GM11168 (cell line): ENCODE results near the gene GUF1.

Source experiments
- in situ Hi-C: fragments of 300-500 bp; cut with MboI; formaldehyde crosslinking; loops from one replicate; pipeline ENCODE4 v1.12.0; 2022; ENCODE audit warnings: low sequenced_read_pairs; ENCODE audit not compliant: unreplicated experiment

The GUF1 gene, protein sequence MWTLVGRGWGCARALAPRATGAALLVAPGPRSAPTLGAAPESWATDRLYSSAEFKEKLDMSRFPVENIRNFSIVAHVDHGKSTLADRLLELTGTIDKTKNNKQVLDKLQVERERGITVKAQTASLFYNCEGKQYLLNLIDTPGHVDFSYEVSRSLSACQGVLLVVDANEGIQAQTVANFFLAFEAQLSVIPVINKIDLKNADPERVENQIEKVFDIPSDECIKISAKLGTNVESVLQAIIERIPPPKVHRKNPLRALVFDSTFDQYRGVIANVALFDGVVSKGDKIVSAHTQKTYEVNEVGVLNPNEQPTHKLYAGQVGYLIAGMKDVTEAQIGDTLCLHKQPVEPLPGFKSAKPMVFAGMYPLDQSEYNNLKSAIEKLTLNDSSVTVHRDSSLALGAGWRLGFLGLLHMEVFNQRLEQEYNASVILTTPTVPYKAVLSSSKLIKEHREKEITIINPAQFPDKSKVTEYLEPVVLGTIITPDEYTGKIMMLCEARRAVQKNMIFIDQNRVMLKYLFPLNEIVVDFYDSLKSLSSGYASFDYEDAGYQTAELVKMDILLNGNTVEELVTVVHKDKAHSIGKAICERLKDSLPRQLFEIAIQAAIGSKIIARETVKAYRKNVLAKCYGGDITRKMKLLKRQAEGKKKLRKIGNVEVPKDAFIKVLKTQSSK

DNA sequence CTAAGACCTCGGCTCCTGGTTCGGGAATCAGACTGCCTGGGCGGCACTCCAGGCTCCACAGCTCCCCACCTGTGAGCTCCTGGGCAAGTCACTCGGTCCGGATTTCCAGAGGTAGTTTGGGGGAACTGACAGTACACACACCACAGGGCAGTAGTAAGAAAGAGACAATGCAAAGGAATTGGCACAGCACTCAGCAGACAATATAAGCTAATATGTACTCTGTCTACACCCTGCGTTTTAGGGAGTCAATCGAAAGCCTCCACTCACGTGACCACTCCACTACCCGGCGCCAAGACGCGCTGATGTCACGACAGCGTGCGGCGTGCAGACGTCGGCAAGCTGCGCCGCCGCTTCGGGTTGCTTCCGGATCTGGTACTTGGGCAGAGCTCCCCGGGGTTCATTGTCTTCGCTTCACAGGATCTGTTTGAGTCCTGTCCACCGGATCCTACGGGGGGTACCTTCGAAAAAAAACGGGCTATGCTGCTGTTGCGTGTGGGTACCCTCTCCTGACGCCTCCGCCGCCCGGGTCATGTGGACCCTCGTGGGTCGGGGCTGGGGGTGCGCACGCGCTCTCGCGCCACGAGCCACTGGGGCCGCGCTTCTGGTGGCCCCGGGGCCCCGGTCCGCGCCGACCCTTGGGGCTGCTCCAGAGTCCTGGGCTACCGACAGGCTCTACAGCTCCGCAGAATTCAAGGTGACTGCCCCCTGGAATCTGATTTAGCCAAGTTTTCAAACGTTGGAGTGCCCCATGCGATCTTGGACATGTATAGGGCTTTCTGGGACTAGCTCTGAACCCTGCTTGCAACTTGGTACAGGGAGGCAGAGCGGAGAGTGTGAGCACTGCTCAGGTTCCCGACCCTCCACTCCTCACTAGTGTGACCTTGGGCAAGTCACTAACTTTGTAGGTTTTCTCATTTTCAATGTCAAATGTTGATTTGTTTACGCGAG is at the start of gene GUF1:
Gene GUF1, plus strand, starts transcription at position 327 of the 948 bp plus-strand sequence. Its CDS starts 203 bp downstream, at position 530.
- in situ Hi-C loops = no loop called here

DNA sequence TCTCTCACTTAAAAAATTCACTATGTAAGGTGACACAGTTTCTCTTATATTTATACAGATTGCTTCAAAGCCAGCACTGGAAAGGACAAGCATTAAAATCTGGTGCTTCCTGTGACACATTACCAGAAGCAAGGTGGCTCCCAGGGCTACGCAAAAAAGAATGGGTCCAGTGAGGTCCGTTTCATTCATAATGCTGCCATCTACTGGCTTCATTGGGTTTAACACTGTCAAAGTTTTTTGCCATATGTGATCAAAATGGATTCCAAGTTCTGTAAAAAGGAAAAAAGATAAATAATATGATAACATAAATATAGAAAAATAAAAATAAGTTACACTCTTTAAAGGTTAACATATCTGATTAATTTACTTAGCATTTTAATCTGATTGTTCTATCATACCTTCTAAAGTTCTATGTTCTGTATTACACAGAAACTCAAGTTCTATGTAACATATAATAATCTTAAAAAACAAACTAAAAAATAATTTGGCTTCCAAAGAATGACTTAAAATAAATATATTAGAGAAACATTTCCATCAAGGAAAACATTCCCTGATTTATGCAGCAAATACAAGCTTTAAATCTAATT is 48.8 kb upstream of the GUF1 start:
- in situ Hi-C loops = no loop called here

DNA sequence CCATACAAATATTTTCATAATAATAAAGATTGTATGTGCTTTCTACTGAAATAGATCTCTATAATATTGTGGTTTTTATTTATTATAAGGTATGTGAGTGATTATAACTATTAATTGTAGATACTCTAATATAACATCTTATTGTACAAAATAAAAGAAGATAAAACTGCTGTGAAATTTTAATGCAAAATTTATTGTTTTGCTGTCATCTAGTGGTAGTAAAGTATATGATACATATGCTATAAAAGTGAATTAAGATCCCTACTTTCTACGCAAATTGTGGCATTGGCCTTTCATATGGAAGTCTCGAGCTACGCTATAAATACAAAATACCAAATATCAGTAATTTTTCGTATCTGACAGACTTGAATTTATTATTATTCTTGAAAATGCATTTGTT is 46.1 kb upstream of the GUF1 start:
- in situ Hi-C loops = no loop called here

DNA sequence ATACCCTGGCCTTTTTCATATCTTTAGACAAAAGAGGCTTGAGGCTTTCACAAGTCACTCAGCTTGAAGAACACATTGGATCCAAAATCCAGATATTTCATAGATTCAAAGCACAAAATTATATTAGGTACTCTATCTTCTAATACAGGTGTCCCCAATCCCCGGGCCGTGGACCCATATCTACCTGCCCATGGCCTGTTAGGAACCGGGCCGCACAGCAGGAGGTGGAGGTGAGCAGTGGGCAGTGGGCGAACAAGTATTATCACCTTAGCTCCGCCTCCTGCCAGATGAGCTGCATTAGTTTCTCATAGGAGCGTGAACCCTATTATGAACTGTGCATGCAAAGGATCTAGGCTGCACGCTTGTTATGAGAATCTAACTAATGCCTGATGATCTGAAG is 45.5 kb upstream of the GUF1 start:
- in situ Hi-C loops = no loop called here

DNA sequence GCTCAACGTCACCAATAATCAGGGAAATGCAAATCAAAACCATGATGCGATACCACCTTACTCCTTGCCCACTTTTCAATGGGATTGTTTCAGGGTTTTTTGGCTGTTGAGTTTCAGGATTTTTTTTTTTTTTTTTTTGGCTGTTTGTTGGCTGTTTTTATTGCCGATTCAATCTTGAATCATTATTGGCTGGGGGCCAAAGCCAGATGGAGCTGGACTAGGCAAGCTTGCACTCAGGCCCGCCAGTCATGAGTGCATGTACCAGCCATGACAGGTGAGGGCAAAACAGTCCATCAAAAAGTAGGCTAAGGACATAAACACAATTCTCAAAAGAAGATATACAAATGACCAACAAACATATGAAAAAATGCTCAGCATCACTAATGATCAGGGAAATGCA is 40.1 kb upstream of the GUF1 start:
- in situ Hi-C loops = no loop called here

DNA sequence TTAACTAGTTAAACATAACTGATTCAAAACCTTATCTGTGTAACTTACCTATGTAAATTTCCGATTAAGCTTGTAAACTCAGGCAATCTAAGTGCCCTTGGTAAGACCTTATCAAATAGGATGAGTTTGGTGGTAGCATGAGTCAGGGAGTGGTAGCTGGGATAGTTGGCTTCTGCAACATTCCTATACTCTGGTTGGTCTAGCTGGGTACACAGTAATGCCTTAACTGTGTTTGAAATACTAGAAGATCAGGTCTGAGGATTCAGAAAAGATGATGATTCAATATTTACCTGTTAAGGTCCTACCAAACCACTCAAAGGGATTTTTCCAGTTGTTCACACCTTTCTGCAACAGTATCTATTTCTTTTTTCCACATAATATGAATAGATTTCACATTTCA is 32.1 kb upstream of the GUF1 start:
- in situ Hi-C loops = no loop called here

DNA sequence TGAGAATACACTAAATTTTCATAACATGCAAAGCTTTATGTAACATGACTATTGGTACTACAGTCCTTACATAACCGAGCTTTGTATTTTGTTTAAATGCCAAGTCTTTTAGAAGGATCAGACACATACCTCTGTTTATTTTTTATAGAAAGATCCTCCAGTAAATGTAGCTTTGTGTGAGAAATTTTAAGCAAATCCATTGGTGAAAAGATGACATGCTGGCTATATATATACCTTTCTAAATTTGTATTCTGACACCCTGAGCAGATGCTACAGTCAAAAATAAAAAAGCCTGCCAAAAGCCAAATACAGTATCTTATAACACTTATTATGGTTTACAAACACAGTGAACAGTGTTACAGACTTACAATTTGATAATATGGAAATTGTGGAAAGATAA is 26.8 kb upstream of the GUF1 start, which contains the start of gene YIPF7:
Gene YIPF7, minus strand, starts transcription at position 201 of the 400 bp plus-strand sequence. CDS start 1,525 bp downstream, outside the sequence.
- in situ Hi-C loops = no loop called here

DNA sequence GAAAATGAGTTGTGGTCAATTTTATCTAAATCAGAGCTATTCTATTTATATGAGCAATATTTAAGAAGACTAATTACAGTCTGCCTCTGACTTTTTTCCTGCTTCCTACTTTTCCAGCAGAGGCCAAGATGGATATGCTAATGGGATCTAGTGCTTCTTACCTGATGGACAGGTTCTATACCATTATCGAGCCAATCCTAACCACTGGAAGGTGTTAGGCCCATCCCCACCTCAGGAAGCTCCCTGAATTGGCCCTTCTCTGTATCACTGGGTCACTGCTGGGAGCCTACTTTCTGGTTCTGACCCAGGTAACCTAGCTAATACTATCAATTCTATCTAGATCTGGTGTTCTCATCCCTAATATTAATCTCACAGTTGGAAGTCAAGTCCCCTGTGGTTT is 26.2 kb upstream of the GUF1 start:
- in situ Hi-C loops = no loop called here

DNA sequence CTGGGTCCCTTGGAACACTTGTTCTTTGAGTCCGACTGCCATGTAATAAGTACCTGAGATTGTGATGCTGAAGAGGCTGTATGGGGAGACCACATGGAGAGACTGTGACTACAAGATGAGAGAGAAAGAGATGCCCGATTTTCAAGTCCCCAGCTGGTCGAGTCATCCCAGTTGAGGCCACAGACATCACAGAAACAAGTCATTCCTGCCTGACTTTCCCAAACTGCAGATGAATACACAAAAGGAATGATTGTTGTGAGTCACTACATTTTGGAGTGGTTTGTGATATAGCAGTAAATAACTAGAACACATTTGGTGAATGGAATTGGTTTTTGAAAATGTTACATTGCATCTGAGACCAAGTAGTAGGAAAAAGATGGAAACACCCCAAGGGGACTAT is 17.8 kb upstream of the GUF1 start:
- in situ Hi-C loops = no loop called here

DNA sequence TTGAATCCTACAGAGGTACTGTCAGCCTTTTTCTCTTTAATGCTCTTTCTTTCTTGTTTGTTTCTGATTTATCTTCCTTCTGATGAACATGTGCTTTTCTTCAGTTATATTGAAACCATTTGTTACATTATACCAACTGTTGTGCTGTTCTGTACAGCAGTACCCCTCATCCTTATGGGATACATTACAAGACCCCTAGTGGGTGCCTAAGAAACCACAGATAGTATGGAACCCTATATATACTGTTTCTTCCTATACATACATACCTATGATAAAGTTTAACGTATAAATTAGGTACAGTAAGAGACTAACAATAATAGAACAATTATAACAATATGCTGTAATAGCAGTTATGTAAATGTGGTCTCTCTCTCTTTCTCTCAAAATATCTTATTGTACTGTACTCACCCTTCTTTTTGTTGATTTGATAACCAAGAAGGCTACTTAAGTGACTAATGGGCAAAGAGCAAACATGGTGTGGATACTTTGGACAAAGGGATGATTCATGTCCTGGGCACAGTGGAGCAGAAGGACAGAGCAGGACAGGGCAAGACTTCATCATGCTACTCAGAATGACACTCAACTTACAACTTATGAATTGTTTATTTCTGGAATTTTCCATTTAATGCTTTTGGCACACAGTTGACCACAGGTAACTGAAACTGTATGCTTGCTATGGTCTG is 16.1 kb upstream of the GUF1 start:
- in situ Hi-C loops = no loop called here

DNA sequence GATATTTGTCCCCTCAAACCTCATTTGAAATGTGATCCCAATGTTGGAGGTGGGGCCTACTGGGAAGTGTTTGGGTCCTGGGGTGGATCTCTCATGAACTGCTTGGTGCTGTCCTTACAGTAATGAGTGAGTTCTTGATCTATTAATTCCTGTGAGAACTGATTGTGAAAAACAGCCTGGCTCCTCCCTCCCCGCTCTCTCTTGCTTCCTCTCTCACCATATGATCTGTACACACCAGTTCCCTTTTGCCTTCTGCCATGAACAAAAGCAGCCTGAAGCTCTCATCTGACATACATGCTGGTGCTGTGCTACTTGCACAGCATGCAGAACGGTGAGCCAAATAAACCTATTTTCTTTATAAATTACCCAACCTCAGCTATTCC is 15.6 kb upstream of the GUF1 start:
- in situ Hi-C loops = no loop called here

DNA sequence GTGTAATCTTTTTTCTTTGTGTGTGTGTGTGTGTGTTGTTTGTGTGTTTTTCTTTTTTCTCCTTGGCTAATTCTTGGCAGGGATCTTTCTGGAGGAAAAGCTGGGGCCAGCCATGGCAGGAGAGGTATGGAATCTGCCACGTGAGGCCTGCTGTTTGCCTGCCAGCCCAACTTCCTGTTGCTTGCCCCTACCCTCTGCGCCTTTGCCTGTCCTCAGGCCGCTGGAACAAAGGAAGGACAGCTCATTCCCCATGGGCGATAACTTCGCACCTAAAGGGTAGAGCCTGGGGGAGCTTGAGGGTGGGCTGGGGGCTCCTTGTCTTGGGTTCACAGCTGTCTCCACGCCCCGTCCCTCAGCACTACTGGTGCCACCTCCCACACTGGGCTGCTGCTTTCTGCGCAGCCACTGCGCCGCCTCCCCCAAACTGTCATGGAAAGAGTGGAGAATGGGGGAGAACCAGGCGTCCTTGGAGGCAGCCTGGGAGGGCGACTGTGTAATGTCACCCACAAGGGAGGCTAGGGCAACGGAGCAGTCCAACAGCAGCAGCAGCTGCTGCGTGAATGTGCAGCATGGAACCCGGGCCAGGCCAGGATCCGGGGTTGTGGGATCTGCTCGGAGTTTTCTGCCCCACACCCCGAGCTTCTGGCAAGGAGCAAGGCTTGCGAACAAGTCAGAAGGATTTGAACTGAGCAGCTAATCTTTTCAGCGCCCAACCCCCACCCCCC is 14.5 kb upstream of the GUF1 start:
- in situ Hi-C loops = no loop called here

DNA sequence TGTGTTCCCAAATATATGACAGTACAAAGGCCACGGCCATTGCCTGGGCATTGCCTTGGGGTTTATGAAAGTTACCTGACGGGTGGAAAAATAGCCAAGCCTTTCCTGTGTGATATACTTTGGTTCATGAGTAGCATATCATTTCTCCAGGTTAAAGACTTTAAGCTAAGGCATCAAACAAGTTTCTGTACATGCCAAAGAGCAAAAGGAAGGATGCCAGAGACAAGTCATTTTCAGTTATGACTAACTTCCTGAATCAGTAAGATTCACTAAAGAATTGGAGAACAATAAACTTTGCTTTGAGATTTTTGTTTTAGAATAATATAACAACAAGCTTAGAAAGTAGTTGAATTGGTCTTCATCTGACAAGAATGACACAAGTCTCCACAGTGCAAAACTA is 9.7 kb upstream of the GUF1 start:
- in situ Hi-C loops = no loop called here

DNA sequence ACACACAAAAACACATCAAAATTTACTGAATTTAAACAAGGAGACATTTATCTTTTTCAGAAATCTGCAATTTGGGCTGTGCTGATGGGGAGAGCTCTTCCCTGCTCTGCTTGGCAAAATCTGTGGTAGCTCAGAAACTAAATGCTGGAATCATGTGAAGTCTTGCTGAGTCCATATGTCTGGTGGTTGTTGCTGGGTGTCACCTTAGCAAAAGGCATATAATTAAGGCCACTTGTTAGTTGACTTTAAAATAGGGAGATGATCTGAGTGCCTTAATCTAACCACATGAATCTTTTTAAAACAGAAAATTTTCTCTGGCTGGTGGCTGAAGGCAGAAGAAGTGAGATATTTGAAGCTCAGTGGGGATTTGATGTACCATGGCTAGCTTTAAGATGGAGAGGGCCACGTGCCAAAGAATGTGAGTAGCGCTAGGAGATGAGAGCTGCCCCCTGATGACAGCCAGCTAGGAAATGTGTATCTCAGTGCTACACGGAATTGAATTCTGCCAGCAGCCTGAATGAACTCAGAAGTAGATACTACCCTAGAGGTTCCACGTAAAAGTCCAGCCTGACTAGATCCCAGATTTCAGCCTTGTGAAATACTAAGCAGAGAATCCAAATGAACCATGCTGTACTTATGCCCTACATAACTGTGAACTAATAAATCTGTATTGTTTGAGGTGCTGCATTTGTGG is 7.6 kb upstream of the GUF1 start:
- in situ Hi-C loops = no loop called here

DNA sequence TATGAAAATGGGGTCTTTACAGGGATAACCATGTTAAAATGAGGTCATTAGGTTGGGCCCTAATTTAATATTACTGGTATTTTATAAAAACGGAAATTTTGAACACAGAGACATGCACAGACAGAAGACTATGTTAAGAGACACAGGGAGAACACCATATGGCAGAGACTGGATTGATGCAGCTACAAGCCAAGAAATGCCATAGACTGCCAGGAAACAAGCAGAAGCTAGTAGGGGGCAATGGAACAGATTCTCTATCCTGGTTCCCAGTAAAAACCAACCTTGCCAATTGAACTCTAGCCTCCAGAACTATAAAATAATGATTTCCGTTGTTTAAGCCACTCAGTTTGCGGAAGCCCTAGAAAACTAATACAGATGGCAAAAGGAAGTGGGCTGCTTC is 6.6 kb upstream of the GUF1 start:
- in situ Hi-C loops = no loop called here

DNA sequence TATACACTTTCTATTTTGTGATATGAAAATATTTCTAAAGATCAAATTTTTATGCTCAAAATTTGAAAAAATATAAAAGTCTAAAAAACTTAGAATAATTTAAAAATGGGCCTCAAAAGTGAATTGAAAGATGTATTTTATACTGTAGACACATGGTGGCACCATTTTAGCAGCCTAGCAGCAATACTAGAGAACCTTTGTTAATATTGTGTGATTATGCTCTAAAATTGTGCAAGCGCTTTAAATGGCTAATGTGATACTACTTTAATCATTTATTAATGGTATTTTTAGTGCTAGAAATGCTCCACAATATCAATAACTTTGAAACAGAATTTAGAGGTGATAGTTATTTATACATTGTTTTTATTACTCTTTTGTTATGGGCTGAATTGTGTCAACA is 3.7 kb upstream of the GUF1 start:
- in situ Hi-C loops = no loop called here

DNA sequence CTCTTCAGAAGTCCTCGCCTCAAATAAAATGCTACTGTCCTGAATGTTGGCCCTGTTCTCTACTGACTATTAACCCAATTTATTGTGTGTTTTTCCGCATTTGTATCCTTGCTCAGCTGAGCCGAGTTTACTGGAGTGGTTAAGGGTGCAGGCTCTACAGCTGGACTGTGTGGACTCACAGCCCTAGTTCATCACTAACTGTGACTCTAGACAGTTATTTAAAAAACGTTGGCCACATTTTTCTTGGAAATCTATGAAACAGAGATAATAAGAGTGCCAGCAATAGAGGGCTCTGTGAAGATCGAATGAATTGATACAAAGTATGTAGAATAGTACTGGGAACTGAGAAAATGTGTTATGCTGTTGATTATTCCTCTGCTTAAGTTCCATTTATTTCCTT is 2.9 kb upstream of the GUF1 start:
- in situ Hi-C loops = no loop called here

DNA sequence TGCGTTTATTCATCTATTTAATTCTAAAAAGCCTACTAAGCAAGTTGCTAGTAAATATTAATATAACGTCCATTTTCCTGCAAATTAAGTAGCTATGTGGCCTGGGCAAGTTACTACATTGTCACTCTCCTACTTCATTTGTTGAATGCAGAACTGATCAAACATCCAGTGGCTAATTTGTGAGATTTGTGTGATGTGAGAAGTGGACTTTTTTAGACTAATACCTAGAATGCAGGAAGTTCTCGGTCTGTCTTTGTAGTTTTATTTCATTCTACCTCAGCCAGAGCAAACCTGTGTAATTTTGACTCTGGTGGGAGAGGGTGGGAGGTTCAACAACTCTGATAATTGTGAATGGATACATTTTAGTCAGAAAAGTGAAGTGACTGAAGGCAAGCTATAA is 840 bp downstream of the GUF1 start:
- in situ Hi-C loops = no loop called here

DNA sequence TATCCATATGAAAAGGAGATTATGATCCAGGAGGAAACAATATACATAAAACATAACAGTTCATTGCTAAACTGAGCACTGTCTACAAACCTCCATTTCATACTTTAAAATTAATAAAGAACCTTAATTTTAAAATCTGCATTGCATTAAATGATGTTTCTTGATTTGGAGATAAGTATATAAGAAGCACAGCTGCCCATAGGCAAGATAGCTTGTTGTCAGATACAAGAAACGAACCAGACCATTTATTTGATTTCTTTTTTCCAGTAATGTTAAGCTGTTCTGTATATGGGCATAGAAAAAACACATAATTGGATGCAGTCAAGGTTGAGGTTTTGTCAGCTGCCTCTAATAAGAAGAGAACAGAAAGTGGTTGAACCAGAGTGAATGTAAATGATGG is 6.4 kb downstream of the GUF1 start:
- in situ Hi-C loops = no loop called here
